Activated B cell treated with CpG ODN at 0.5 μM for 24 hours (primary cell): ENCODE results near the gene UPK1B. TPM values are rescaled to one million over a fixed set of nuclear protein-coding genes. Genes with fewer than 3 reads are reported as not detected.

ENCODE experiments used
- ATAC-seq: fragments of 200-7000 bp; cut with Tn5 transposase; one replicate; pipeline ENCODE4 v1.10.0; 2021; ENCODE audit warnings: low read depth, mild to moderate bottlenecking, moderate library complexity
- CTCF ChIA-PET: fragments of 350-600 bp; sonication (Branson Sonifier 250); formaldehyde crosslinking; loops from one replicate; lab custom pipeline; 2021; ENCODE audit warnings: antibody characterized with exemption; lab: Charles Lee
- POLR2A ChIA-PET: fragments of 350-600 bp; sonication (Branson Sonifier 250); formaldehyde crosslinking; loops from one replicate; lab custom pipeline; 2021; ENCODE audit warnings: antibody characterized with exemption; lab: Charles Lee
- DNase-seq: peaks from one replicate; pipeline ENCODE4 v3.0.0; 2022
- H3K27ac Mint-ChIP-seq: one replicate; pipeline ENCODE4 v1.8.0; 2020; ENCODE audit warnings: mixed read lengths
- H3K27me3 Mint-ChIP-seq: one replicate; pipeline ENCODE4 v1.8.0; 2021; ENCODE audit warnings: mixed read lengths
- H3K36me3 Mint-ChIP-seq: one replicate; pipeline ENCODE4 v1.8.0; 2021; ENCODE audit warnings: low read depth, mixed read lengths
- H3K4me1 Mint-ChIP-seq: one replicate; pipeline ENCODE4 v1.8.0; 2021; ENCODE audit warnings: mixed read lengths
- H3K4me3 Mint-ChIP-seq: one replicate; pipeline ENCODE4 v1.8.0; 2020; ENCODE audit warnings: mild to moderate bottlenecking, mixed read lengths
- H3K9me3 Mint-ChIP-seq: one replicate; pipeline ENCODE4 v1.8.0; 2020; ENCODE audit warnings: mixed read lengths
- CTCF ChIP-seq: fragments of 200-600 bp; IDR thresholded peaks from one replicate; pipeline ENCODE4 v1.8.0; 2022; ENCODE audit warnings: antibody characterized with exemption, mild to moderate bottlenecking
- intact Hi-C: fragments of 100-400 bp; cut with micrococcal nuclease; formaldehyde crosslinking; loops from one replicate; pipeline ENCODE4 v1.15.1; 2024
- total RNA-seq: library from RNA; stranded (reverse); gene quantifications from 2 replicates; pipeline ENCODE4 v1.2.3, GENCODE V29; 2022

Gene UPK1B
- total RNA-seq, 1 donor from 2014 or later: not detected

- Mint-ChIP-seq H3K9me3 (no peaks in the 10 kb centered on the region), H3K4me3 (no peak overlapping the region), H3K36me3 (peaks cover 65% of the 10 kb centered on the region), H3K27ac (no peak overlapping the region), H3K27me3 (no peaks in the 10 kb centered on the region), H3K4me1 (no peaks in the 10 kb centered on the region)
- CTCF ChIA-PET: no interaction called here
- ATAC-seq: no peak
- intact Hi-C loops: no loop called here
- no peak for DNase-seq
- POLR2A ChIA-PET: no interaction called here
- no peak for TF ChIP-seq CTCF
Observed at GRCh38 chr3:119229190-119229589, 55.8 kb downstream of the UPK1B start.

GRCh38 chr3:119230071-119230470, 56.7 kb downstream of the UPK1B start:
- H3K4me3 Mint-ChIP-seq: no peak overlapping the region
- DNase-seq: no peak
- no peak overlapping the region for H3K27ac Mint-ChIP-seq
- no peaks in the 10 kb centered on the region for H3K9me3 Mint-ChIP-seq
- POLR2A ChIA-PET: no interaction called here
- peaks cover 68% of the 10 kb centered on the region for H3K36me3 Mint-ChIP-seq
- no peaks in the 10 kb centered on the region for H3K27me3 Mint-ChIP-seq
- TF ChIP-seq CTCF: no peak
- intact Hi-C loops: no loop called here
- no peak for ATAC-seq
- H3K4me1 Mint-ChIP-seq: no peaks in the 10 kb centered on the region
- CTCF ChIA-PET: no interaction called here

GRCh38 chr3:119230745-119231144, 57.3 kb downstream of the UPK1B start:
- no peaks in the 10 kb centered on the region for H3K4me1 Mint-ChIP-seq
- H3K36me3 Mint-ChIP-seq: peaks cover 73% of the 10 kb centered on the region
- intact Hi-C loops: no loop called here
- DNase-seq (no peak), ATAC-seq (no peak)
- no peak overlapping the region for H3K27ac Mint-ChIP-seq
- CTCF ChIA-PET: no interaction called here
- H3K9me3 Mint-ChIP-seq: no peaks in the 10 kb centered on the region
- POLR2A ChIA-PET: no interaction called here
- no peak overlapping the region for H3K4me3 Mint-ChIP-seq
- no peaks in the 10 kb centered on the region for H3K27me3 Mint-ChIP-seq
- TF ChIP-seq CTCF: no peak

GRCh38 chr3:119234610-119235009, 61.2 kb downstream of the UPK1B start:
- TF ChIP-seq CTCF: no peak
- CTCF ChIA-PET: no interaction called here
- no peak for ATAC-seq
- DNase-seq: no peak
- H3K36me3 Mint-ChIP-seq: peaks cover 48% of the 10 kb centered on the region
- intact Hi-C loops: no loop called here
- H3K9me3 Mint-ChIP-seq: no peaks in the 10 kb centered on the region
- no peak overlapping the region for H3K4me3 Mint-ChIP-seq
- POLR2A ChIA-PET: no interaction called here
- no peaks in the 10 kb centered on the region for H3K27me3 Mint-ChIP-seq
- H3K4me1 Mint-ChIP-seq: peaks cover 23% of the 10 kb centered on the region
- no peak overlapping the region for H3K27ac Mint-ChIP-seq

GRCh38 chr3:119235151-119235550, 61.8 kb downstream of the UPK1B start:
- Mint-ChIP-seq H3K27me3 (no peaks in the 10 kb centered on the region), H3K4me3 (no peak overlapping the region), H3K9me3 (no peaks in the 10 kb centered on the region), H3K36me3 (peaks cover 43% of the 10 kb centered on the region), H3K27ac (no peak overlapping the region), H3K4me1 (peaks cover 28% of the 10 kb centered on the region)
- intact Hi-C loops: no loop called here
- ChIA-PET POLR2A (no interaction called here), CTCF (no interaction called here)
- no peak for TF ChIP-seq CTCF
- DNase-seq: no peak
- ATAC-seq: no peak
